IPS-18a (cell line): Measurements from ENCODE around the gene TMEM247.
A peak's percentile ranks its signal among the peaks of the same experiment; 100 is the strongest.

Source experiments
- H3K27ac ChIP-seq: one replicate; pipeline ENCODE4 v1.5.1; 2013; ENCODE audit warnings: low read length
- H3K27me3 ChIP-seq: one replicate; pipeline ENCODE4 v1.6.1; 2013; ENCODE audit warnings: mild to moderate bottlenecking, low read length; ENCODE audit not compliant: control insufficient read depth, insufficient read depth
- H3K36me3 ChIP-seq: one replicate; pipeline ENCODE4 v1.6.1; 2013; ENCODE audit warnings: low read depth, low read length; ENCODE audit not compliant: control insufficient read depth
- H3K4me1 ChIP-seq: one replicate; pipeline ENCODE4 v1.6.1; 2013; ENCODE audit warnings: low read depth, low read length; ENCODE audit not compliant: control insufficient read depth
- H3K4me3 ChIP-seq: one replicate; pipeline ENCODE4 v1.5.1; 2013; ENCODE audit warnings: low read length
- H3K9ac ChIP-seq: one replicate; pipeline ENCODE4 v1.6.1; 2013; ENCODE audit warnings: mild to moderate bottlenecking, low read length, moderate library complexity
- H3K9me3 ChIP-seq: one replicate; pipeline ENCODE4 v1.6.1; 2013; ENCODE audit warnings: low read depth, low read length; ENCODE audit not compliant: control insufficient read depth

Gene TMEM247

GRCh38 chr2:46493241-46493970 lies 14.0 kb downstream of the TMEM247 start:
- Histone ChIP-seq H3K9ac (no peak overlapping the region), H3K9me3 (no peaks in the 10 kb centered on the region), H3K27ac (no peak overlapping the region), H3K36me3 (no peaks in the 10 kb centered on the region), H3K4me3 (no peak overlapping the region), H3K4me1 (peaks cover 9% of the 10 kb centered on the region), H3K27me3 (peaks cover 15% of the 10 kb centered on the region)

GRCh38 chr2:46493971-46494250 lies 14.5 kb downstream of the TMEM247 start:
- H3K9ac ChIP-seq, result no peak overlapping the region

DNA sequence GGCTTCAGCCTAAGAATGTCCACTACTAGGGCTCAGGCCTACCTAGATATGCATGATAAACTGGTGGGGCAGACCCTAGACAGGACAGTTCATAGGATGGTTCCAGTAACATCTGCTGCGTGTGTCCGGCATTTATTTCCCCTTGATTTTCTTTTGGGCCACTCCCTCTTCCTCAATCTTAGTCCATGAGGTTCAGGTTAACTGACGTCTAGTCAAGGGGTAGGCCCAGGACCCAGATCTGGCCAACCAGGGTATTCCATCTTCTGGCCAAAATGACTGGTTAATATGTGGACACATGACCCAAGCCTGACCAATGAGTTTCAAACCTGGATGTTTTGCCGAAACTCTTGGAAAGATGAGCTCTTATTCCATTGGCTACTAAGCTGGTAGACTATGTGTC lies 15.2 kb downstream of the TMEM247 start:
- no peak overlapping the region for H3K27ac ChIP-seq
- H3K4me1 ChIP-seq, result peaks cover 8% of the 10 kb centered on the region

More at GRCh38 chr2:46493971-46494250, 14.5 kb downstream of the TMEM247 start:
- Histone ChIP-seq H3K4me1 (peaks cover 9% of the 10 kb centered on the region), H3K27ac (no peak overlapping the region), H3K36me3 (no peaks in the 10 kb centered on the region), H3K9me3 (no peaks in the 10 kb centered on the region), H3K27me3 (peaks cover 20% of the 10 kb centered on the region), H3K4me3 (no peak overlapping the region)

DNA sequence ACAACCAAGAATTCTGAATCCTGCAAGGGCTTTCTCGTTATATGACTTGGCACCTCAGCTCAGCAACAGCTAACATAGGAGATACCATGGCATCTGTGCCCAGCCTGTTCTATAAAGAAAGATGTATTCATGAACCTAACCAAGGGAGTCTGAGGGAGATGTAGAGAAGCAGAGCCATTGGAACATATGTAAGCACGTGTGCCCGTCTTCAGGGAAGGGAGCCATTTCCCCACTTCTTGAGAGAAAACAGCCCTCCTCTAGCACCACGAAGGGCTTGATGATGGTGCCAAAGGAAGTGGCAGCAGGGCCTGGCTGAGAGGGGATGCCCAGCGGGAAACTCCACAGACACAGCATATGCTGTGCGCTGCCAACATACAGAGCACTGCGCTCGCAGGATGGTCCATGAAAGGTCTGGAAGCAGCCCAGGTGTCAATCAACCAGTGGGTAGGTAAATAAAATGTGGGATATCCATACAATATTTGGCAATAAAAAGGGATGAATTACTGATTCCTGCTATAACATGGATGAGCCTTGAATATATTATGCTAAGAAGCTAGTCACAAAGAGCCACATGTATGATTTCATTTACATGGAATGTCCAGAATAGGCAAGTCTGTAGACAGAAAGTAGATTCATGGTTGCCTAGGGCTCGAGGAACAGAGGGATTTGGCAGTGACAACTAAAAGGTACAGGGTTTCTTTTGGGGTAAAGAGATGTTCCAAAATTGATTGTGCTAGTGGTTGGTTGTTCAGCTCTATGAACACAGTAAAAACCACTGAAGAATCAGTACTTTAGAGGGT lies 16.1 kb downstream of the TMEM247 start:
- H3K36me3 ChIP-seq, result no peaks in the 10 kb centered on the region
- H3K9ac ChIP-seq, result no peak overlapping the region
- H3K27me3 ChIP-seq, result peaks cover 26% of the 10 kb centered on the region
- H3K27ac ChIP-seq, result no peak overlapping the region
- no peaks in the 10 kb centered on the region for H3K9me3 ChIP-seq
- no peak overlapping the region for H3K4me3 ChIP-seq
- H3K4me1 ChIP-seq, result no peaks in the 10 kb centered on the region

More for the DNA sequence above, 15.2 kb downstream of the TMEM247 start:
- no peaks in the 10 kb centered on the region for H3K36me3 ChIP-seq
- peaks cover 26% of the 10 kb centered on the region for H3K27me3 ChIP-seq
- H3K9ac ChIP-seq, result no peak overlapping the region
- no peak overlapping the region for H3K4me3 ChIP-seq
- no peaks in the 10 kb centered on the region for H3K9me3 ChIP-seq

GRCh38 chr2:46497766-46498165 lies 18.4 kb downstream of the TMEM247 start:
- H3K9me3 ChIP-seq, result no peaks in the 10 kb centered on the region
- no peaks in the 10 kb centered on the region for H3K36me3 ChIP-seq
- H3K4me3 ChIP-seq, result no peak overlapping the region
- H3K27me3 ChIP-seq, result peaks cover 26% of the 10 kb centered on the region
- H3K27ac ChIP-seq, result no peak overlapping the region
- no peak overlapping the region for H3K9ac ChIP-seq
- H3K4me1 ChIP-seq, result no peaks in the 10 kb centered on the region

DNA sequence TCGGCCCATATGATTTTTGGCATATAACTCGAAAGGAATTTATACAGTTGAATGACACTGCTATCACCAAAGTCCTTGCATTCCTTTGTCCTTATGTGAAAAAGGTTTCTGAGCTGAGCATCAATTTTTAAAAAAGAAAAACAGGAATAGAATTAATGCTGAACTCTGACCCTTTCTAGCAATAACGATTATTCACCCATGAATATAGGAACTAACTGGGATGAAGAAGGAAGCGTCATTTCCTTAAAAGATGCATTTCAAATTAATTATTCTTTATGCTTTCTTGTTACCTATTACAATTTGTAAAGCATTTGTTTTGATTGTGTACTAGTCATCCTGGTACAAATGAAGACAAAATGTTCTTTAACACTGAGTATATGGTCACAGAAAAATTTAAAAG lies 19.3 kb downstream of the TMEM247 start:
- Histone ChIP-seq H3K4me3 (no peak overlapping the region), H3K9me3 (no peaks in the 10 kb centered on the region), H3K27ac (no peak overlapping the region), H3K9ac (no peak overlapping the region), H3K27me3 (peaks cover 26% of the 10 kb centered on the region), H3K36me3 (no peaks in the 10 kb centered on the region), H3K4me1 (no peaks in the 10 kb centered on the region)

GRCh38 chr2:46499392-46499785 lies 20.0 kb downstream of the TMEM247 start:
- Histone ChIP-seq H3K9ac (no peak overlapping the region), H3K27ac (no peak overlapping the region), H3K4me1 (no peaks in the 10 kb centered on the region), H3K4me3 (peak overlapping the region; percentile 88), H3K27me3 (peaks cover 26% of the 10 kb centered on the region), H3K36me3 (no peaks in the 10 kb centered on the region), H3K9me3 (no peaks in the 10 kb centered on the region)

DNA sequence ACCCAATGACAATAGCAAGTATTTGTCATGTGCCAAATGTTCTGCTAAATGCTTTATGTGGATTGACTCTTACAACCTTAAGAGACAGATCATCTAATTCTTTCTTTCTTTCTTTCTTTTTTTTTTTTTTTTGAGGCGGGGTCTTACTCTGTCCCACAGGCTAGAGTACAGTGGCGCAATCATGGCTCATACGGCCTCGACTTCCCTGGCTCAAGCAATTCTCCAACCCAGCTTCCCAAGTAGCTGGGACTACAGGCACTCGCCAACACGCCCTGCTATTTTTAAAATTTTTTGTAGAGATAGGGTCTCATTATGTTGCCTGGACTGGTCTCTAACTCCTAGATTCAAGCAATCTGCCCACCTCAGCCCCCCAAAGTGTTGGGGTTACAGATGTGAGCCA lies 21.4 kb downstream of the TMEM247 start:
- H3K4me3 ChIP-seq, result no peak overlapping the region

DNA sequence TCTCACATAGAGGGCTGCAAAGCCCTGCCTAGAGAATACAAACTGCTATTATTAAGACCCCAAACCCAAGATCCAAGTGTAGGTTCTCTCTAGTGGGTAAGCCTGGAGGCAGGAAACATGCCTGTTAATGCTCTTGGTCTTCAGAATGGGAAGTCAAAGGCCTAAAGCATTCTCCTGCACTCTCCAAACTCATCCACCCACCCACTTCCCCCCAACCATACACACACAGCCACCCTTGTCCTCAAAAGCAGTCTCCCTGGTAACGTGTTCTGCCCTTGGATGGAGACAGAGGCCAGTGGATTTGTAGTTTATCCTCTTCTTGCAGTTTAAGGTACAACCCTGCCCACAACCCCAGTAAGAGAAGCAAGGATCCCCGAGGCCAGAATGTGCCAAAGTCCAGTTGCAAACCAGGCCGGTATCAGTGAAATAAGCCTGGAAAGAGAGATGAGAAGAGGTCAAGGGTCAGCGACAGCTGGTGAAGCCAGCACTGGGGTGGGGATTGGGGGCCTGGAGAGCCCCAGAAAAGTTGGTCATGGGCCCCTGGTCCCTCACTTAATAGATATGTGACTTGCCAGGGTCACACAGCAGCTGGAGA lies 23.0 kb downstream of the TMEM247 start:
- Histone ChIP-seq H3K4me3 (no peak overlapping the region), H3K36me3 (no peaks in the 10 kb centered on the region), H3K27me3 (peaks cover 21% of the 10 kb centered on the region), H3K9me3 (no peaks in the 10 kb centered on the region), H3K9ac (no peak overlapping the region), H3K27ac (no peak overlapping the region), H3K4me1 (no peaks in the 10 kb centered on the region)

More for the DNA sequence above, 21.4 kb downstream of the TMEM247 start:
- Histone ChIP-seq H3K36me3 (no peaks in the 10 kb centered on the region), H3K27ac (no peak overlapping the region), H3K9ac (no peak overlapping the region), H3K27me3 (peaks cover 26% of the 10 kb centered on the region), H3K9me3 (no peaks in the 10 kb centered on the region), H3K4me1 (no peaks in the 10 kb centered on the region)

- Histone ChIP-seq H3K27me3 (peaks cover 8% of the 10 kb centered on the region), H3K4me1 (no peaks in the 10 kb centered on the region), H3K9ac (no peak overlapping the region), H3K4me3 (no peak overlapping the region), H3K36me3 (no peaks in the 10 kb centered on the region), H3K27ac (no peak overlapping the region), H3K9me3 (no peaks in the 10 kb centered on the region)
Measured at GRCh38 chr2:46503686-46504085, 24.3 kb downstream of the TMEM247 start.

DNA sequence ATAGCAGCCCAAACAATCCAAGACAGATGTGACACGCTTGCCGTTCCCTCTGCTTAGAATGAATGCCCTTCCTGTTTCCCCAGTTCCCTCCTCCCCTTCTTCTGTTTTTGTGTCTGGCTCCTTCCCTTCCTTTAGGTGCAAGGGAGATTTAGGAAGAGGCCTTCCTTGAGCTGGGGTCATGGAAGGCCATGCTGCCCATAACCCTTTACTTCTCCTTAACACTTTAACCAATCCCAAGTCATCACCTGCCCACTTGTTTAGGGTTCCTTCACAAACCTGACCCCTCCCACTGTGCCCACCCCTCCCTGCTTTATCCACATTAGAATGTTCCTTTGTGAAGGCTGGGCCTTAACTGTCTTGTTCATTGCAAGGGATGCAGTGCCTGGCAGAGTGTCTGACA lies 24.9 kb downstream of the TMEM247 start:
- Histone ChIP-seq H3K9me3 (no peaks in the 10 kb centered on the region), H3K4me1 (no peaks in the 10 kb centered on the region), H3K36me3 (no peaks in the 10 kb centered on the region), H3K9ac (no peak overlapping the region), H3K4me3 (no peak overlapping the region), H3K27me3 (peaks cover 3% of the 10 kb centered on the region), H3K27ac (no peak overlapping the region)
